PC-9 (cell line): ENCODE data around the gene ACOT6. TPM values are rescaled to one million over a fixed set of nuclear protein-coding genes. Genes with fewer than 3 reads are reported as not detected.
"Not testable (repeated sequence)": the region's sequence is repeated elsewhere in the genome, so short reads cannot be mapped to it uniquely, and the experiment has no call there.

Experiments used
- BruUV-seq: library from RNA; stranded (reverse); fragments of 400-500 nt; replicated peaks from 2 replicates; lab custom pipeline; 2021; lab: Mats Ljungman, UMichigan
- CTCF ChIA-PET: fragments of 300-600 bp; sonication (Branson Sonifier 250); formaldehyde crosslinking; loops from one replicate; lab custom pipeline; 2022; ENCODE audit warnings: antibody characterized with exemption; lab: Charles Lee
- POLR2A ChIA-PET: fragments of 300-600 bp; sonication (Branson Sonifier 250); formaldehyde crosslinking; loops from one replicate; lab custom pipeline; 2022; ENCODE audit warnings: antibody characterized with exemption; ENCODE audit not compliant: unreplicated experiment; lab: Charles Lee
- DNase-seq, 2 experiments: peaks; one replicate each; pipeline versions ENCODE4 v3.0.0 to v3.0.0-alpha.2; 2015 to 2022; ENCODE audit warnings: mixed read lengths in 1 of 2
- H2AFZ ChIP-seq: fragments of 200-600 bp; sonication (generic); 2 replicates; pipeline ENCODE4 v1.8.1; 2017; ENCODE audit warnings: antibody characterized with exemption
- H3F3A ChIP-seq: fragments of 200-600 bp; sonication (generic); 2 replicates; pipeline ENCODE4 v1.8.1; 2017; ENCODE audit warnings: antibody characterized with exemption, mild to moderate bottlenecking, low read depth; ENCODE audit not compliant: insufficient read depth
- H3K27ac ChIP-seq: fragments of 200-600 bp; sonication (generic); 2 replicates; pipeline ENCODE4 v1.6.1; 2016; ENCODE audit warnings: mixed run types
- H3K27me3 ChIP-seq: fragments of 200-600 bp; sonication (generic); 2 replicates; pipeline ENCODE4 v1.6.1; 2016; ENCODE audit warnings: low read depth, mixed run types; ENCODE audit not compliant: insufficient read depth
- H3K36me3 ChIP-seq: fragments of 200-600 bp; sonication (generic); 2 replicates; pipeline ENCODE4 v1.6.1; 2016; ENCODE audit warnings: low read depth, mixed run types
- H3K4me1 ChIP-seq: fragments of 200-600 bp; sonication (generic); replicated peaks from 2 replicates; pipeline ENCODE4 v1.6.1; 2016; ENCODE audit warnings: mixed run types; ENCODE audit not compliant: insufficient read depth
- H3K4me2 ChIP-seq: fragments of 200-600 bp; sonication (generic); 2 replicates; pipeline ENCODE4 v1.6.1; 2017; ENCODE audit warnings: mixed run types
- H3K4me3 ChIP-seq: fragments of 200-600 bp; sonication (generic); 2 replicates; pipeline ENCODE4 v1.6.1; 2016; ENCODE audit warnings: mixed run types
- H3K79me2 ChIP-seq: fragments of 200-600 bp; sonication (generic); 2 replicates; pipeline ENCODE4 v1.6.1; 2017; ENCODE audit warnings: low read depth, mixed run types
- H3K9me2 ChIP-seq: fragments of 200-600 bp; sonication (generic); 2 replicates; pipeline ENCODE4 v1.8.1; 2017; ENCODE audit warnings: mild to moderate bottlenecking; ENCODE audit not compliant: insufficient read depth
- H3K9me3 ChIP-seq: fragments of 200-600 bp; sonication (generic); 2 replicates; pipeline ENCODE4 v1.8.1; 2016; ENCODE audit warnings: low read depth; ENCODE audit not compliant: insufficient read depth
- H4K20me1 ChIP-seq: fragments of 200-600 bp; sonication (generic); 2 replicates; pipeline ENCODE4 v1.8.1; 2017; ENCODE audit not compliant: insufficient read depth
- CTCF ChIP-seq: fragments of 200-600 bp; sonication (generic); conservative IDR thresholded peaks from 2 replicates; pipeline ENCODE4 v1.6.1; 2017; ENCODE audit warnings: mixed run types, antibody characterized with exemption, mild to moderate bottlenecking, moderate library complexity
- EZH2 ChIP-seq: fragments of 200-600 bp; sonication (generic); IDR thresholded peaks from 2 replicates; pipeline ENCODE4 v1.8.0; 2017; ENCODE audit warnings: antibody characterized with exemption, low read depth
- intact Hi-C: fragments of 100-400 bp; cut with micrococcal nuclease; formaldehyde crosslinking; loops from one replicate; pipeline ENCODE4 v1.10.0; 2022; ENCODE audit not compliant: unreplicated experiment
- total RNA-seq: library from RNA; stranded (reverse); gene quantifications from 2 replicates; pipeline ENCODE4 v1.2.3, GENCODE V29; 2021

The ACOT6 gene
- total RNA-seq, 1 experiment from 2014 or later, result not detected

DNA sequence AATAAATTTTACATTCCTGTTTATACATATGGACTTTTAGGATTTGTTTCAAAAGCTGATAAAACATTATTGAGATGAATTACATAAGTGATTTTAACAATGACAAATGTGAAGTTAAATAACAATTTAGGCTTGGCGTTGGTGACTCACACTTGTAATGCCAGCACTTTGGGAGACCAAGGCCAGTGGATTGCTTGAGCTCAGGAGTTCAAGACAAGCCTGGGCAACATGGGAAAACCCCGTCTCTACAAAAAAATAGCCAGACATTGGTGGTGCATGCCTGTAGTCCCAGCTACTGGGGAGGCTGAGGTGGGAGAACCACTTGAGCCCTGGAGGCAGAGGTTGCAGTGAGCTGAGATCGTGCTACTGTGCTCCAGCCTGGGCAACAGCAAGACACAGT lies 35.9 kb upstream of the ACOT6 start:
- no peak overlapping the region for H3K4me2 ChIP-seq
- H3K9me2 ChIP-seq, result no peaks in the 10 kb centered on the region
- H2AFZ ChIP-seq, result no peak overlapping the region
- H3F3A ChIP-seq, result 0 out of 2 replicates have a peak, but pooled peaks cover 7% of the 10 kb centered on the region
- BruUV-seq, result no TSS peak
- ChIA-PET CTCF (no interaction called here), POLR2A (interaction anchor here (0.6 kb wide), 2 partner anchors 17 to 23 kb away, joined by 4 to 10 read pairs; no protein-coding TSS in a partner anchor)
- H3K9me3 ChIP-seq, result no peaks in the 10 kb centered on the region
- no peaks in the 10 kb centered on the region; the same call in 1 of the 2 replicates for H3K36me3 ChIP-seq
- H3K27me3 ChIP-seq, result no peaks in the 10 kb centered on the region
- no peaks in the 10 kb centered on the region for H3K79me2 ChIP-seq
- peak in 1 of 2 experiments; percentile 48 for DNase-seq
- H3K27ac ChIP-seq, result no peak overlapping the region
- intact Hi-C loops, result no loop called here
- H3K4me3 ChIP-seq, result no peak overlapping the region
- H4K20me1 ChIP-seq, result no peaks in the 10 kb centered on the region
- TF ChIP-seq EZH2 (no peak), CTCF (no peak)
- H3K4me1 ChIP-seq, result peaks cover 18% of the 10 kb centered on the region

GRCh38 chr14:73577214-73577613 lies 35.1 kb upstream of the ACOT6 start:
- POLR2A ChIA-PET, result interaction anchor here (0.6 kb wide), 1 partner anchor 22 kb away, joined by 4 read pairs; no protein-coding TSS in a partner anchor

DNA sequence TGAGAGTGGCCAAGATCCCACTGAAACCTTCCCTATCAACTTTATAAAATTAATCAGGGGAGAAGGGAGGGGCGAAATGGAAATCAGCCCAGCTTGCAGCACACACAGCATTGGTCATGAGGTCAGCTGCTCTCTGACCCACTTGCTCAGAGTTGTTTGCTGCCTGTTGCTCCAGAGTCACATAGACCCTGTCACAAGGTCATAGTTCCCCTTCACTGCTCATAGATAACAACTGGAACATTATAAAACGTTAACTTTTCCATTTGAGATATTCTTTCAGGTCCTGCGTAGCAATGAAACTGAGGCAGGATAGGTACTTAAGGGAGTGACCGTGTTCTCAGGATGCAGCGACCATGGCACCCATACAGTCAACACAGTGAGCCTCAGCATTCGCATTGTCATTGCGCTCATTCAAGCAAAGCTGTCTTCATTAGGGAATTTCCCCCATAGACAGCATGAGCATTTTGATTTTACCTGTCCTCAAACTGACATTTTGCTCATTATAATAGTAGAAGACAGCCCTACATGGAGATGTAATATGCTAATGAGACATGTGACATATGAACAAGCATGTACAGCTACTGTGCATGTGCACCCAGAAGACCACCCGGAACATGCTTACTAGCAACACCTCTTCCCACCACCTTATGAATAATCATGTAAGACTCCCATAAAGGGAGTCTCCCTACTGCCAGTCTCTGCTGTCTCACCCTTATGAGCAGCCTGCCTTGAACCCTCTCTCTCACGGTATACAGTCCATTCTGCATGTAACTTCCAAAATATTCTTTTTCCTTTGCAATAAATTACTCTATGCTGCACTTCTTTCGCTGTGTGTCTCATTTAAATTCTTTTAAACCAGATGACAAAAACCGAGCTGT lies 30.0 kb upstream of the ACOT6 start:
- H2AFZ ChIP-seq, H3K4me2 ChIP-seq, H3K36me3 ChIP-seq, BruUV-seq, H3K27ac ChIP-seq, H4K20me1 ChIP-seq, H3K4me1 ChIP-seq, POLR2A ChIA-PET, H3K9me3 ChIP-seq, H3K79me2 ChIP-seq, CTCF ChIA-PET, H3K27me3 ChIP-seq, H3F3A ChIP-seq, H3K9me2 ChIP-seq, DNase-seq, H3K4me3 ChIP-seq, intact Hi-C loops: not testable (repeated sequence)

More at GRCh38 chr14:73577214-73577613, 35.1 kb upstream of the ACOT6 start:
- H3F3A ChIP-seq, H3K27ac ChIP-seq, H3K9me3 ChIP-seq, H4K20me1 ChIP-seq, H3K4me2 ChIP-seq, BruUV-seq, H3K27me3 ChIP-seq, H3K9me2 ChIP-seq, DNase-seq, intact Hi-C loops, H3K36me3 ChIP-seq, H2AFZ ChIP-seq, H3K79me2 ChIP-seq, H3K4me3 ChIP-seq: not testable (repeated sequence)
- CTCF ChIA-PET, result interaction anchor here (0.7 kb wide), 1 partner anchor 210 kb away, joined by 4 read pairs; no protein-coding TSS in a partner anchor
- peaks cover 18% of the 10 kb centered on the region for H3K4me1 ChIP-seq

GRCh38 chr14:73588695-73589094 lies 23.6 kb upstream of the ACOT6 start:
- Histone ChIP-seq H3K4me3 (no peak overlapping the region), H3K4me1 (no peaks in the 10 kb centered on the region), H4K20me1 (no peaks in the 10 kb centered on the region), H3K79me2 (no peaks in the 10 kb centered on the region), H3K27me3 (no peaks in the 10 kb centered on the region), H3K4me2 (no peak overlapping the region), H3K36me3 (no peaks in the 10 kb centered on the region), H3K9me3 (no peaks in the 10 kb centered on the region), H3K27ac (no peak overlapping the region), H3F3A (no peaks in the 10 kb centered on the region), H3K9me2 (no peaks in the 10 kb centered on the region), H2AFZ (no peak overlapping the region)
- TF ChIP-seq EZH2 (no peak), CTCF (no peak)
- no TSS peak for BruUV-seq
- POLR2A ChIA-PET, result no interaction called here
- DNase-seq, result no peak
- CTCF ChIA-PET, result no interaction called here
- intact Hi-C loops, result no loop called here
